Dedifferentiated amniotic fluid mesenchymal stem cell (primary cell): ENCODE measurements around the gene PDSS2.
A peak's percentile ranks its signal among the peaks of the same experiment; 100 is the strongest.
"Not testable (repeated sequence)": the region's sequence is repeated elsewhere in the genome, so short reads cannot be mapped to it uniquely, and the experiment has no call there.

ENCODE experiments used
- DNase-seq: peaks from one replicate; pipeline ENCODE4 v3.0.0-alpha.2; 2016; ENCODE audit errors: extremely low spot score

PDSS2 gene

GRCh38 chr6:107171513-107171912, 287.9 kb downstream of the PDSS2 start:
- no peak for DNase-seq

GRCh38 chr6:107164299-107164698, 295.1 kb downstream of the PDSS2 start:
- not testable (repeated sequence) for DNase-seq

- no peak for DNase-seq
These were observed 297.8 kb downstream of the PDSS2 start for GRCh38 chr6:107161521-107161920.

GRCh38 chr6:107156617-107157016, 302.7 kb downstream of the PDSS2 start:
- DNase-seq = no peak

GRCh38 chr6:107154801-107155160, 304.6 kb downstream of the PDSS2 start:
- no peak for DNase-seq

- DNase-seq = no peak
These were observed 305.1 kb downstream of the PDSS2 start for GRCh38 chr6:107154131-107154800.

GRCh38 chr6:107152638-107153430, 306.5 kb downstream of the PDSS2 start:
- DNase-seq = no peak

- no peak for DNase-seq
These were observed 314.7 kb downstream of the PDSS2 start for GRCh38 chr6:107144666-107145065.

- no peak for DNase-seq
These were observed 315.4 kb downstream of the PDSS2 start for GRCh38 chr6:107144014-107144413.

GRCh38 chr6:107140581-107140980, 318.8 kb downstream of the PDSS2 start:
- no peak for DNase-seq

GRCh38 chr6:107136324-107136723, 323.0 kb downstream of the PDSS2 start:
- DNase-seq = not testable (repeated sequence)

GRCh38 chr6:107135048-107135680, 324.2 kb downstream of the PDSS2 start:
- not testable (repeated sequence) for DNase-seq

- peak; percentile 26 for DNase-seq
These were observed 326.9 kb downstream of the PDSS2 start for GRCh38 chr6:107132330-107132954.

- no peak for DNase-seq
These were observed 329.9 kb downstream of the PDSS2 start for GRCh38 chr6:107129370-107129925.

GRCh38 chr6:107128577-107128976, 330.8 kb downstream of the PDSS2 start:
- DNase-seq = no peak

- no peak for DNase-seq
These were observed 331.2 kb downstream of the PDSS2 start for GRCh38 chr6:107128175-107128574.

- DNase-seq = no peak
These were observed 333.6 kb downstream of the PDSS2 start for GRCh38 chr6:107125771-107126170.

GRCh38 chr6:107124934-107125348, 334.4 kb downstream of the PDSS2 start:
- DNase-seq = no peak

- DNase-seq = no peak
These were observed 335.9 kb downstream of the PDSS2 start for GRCh38 chr6:107123501-107123900.

- DNase-seq = no peak
These were observed 336.6 kb downstream of the PDSS2 start for GRCh38 chr6:107122748-107123147.

GRCh38 chr6:107121964-107122495, 337.3 kb downstream of the PDSS2 start:
- no peak for DNase-seq

GRCh38 chr6:107121266-107121665, 338.1 kb downstream of the PDSS2 start:
- no peak for DNase-seq
